Measurements from ENCODE around the gene LDLRAD3. TPM values are rescaled to one million over a fixed set of nuclear protein-coding genes. Genes with fewer than 3 reads are reported as not detected.

Gene LDLRAD3
- total RNA-seq, 1 donor from 2014 or later, result 7.7 TPM

DNA sequence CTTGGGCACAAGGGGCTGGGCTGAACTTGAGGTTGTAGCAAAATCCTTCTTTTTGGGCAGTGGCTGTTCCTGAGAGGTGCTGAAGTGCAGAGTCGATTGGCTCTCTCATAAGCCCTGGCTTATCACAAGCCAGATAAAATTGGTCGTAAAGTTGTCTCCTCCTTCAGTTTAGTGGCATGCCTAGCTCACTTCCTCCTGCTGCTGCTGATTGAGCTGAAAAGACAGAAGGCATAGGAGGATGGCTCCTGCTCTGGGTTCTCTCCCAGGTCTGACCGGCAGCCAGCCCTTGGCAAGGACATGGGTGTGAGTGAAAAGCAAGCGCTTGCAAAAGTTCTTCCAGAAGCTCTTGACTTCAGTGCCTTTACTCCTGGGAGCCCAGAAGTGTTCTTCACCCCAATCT, 83.9 kb downstream of the LDLRAD3 start:
- Histone ChIP-seq H3K4me1 (no peaks in the 10 kb centered on the region), H3K4me3 (no peak overlapping the region), H3K27ac (no peak overlapping the region), H3K36me3 (no peaks in the 10 kb centered on the region), H3K9me3 (no peaks in the 10 kb centered on the region), H3K27me3 (ENCODE audit: low read depth) (no peaks in the 10 kb centered on the region)
- no peak for DNase-seq
- ATAC-seq, result no peak
- intact Hi-C loops (cut with DNase I), result no loop called here
- TF ChIP-seq, protein P1, sequence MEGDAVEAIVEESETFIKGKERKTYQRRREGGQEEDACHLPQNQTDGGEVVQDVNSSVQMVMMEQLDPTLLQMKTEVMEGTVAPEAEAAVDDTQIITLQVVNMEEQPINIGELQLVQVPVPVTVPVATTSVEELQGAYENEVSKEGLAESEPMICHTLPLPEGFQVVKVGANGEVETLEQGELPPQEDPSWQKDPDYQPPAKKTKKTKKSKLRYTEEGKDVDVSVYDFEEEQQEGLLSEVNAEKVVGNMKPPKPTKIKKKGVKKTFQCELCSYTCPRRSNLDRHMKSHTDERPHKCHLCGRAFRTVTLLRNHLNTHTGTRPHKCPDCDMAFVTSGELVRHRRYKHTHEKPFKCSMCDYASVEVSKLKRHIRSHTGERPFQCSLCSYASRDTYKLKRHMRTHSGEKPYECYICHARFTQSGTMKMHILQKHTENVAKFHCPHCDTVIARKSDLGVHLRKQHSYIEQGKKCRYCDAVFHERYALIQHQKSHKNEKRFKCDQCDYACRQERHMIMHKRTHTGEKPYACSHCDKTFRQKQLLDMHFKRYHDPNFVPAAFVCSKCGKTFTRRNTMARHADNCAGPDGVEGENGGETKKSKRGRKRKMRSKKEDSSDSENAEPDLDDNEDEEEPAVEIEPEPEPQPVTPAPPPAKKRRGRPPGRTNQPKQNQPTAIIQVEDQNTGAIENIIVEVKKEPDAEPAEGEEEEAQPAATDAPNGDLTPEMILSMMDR (IDR thresholded peaks at IDR 0.05), result no peak

DNA sequence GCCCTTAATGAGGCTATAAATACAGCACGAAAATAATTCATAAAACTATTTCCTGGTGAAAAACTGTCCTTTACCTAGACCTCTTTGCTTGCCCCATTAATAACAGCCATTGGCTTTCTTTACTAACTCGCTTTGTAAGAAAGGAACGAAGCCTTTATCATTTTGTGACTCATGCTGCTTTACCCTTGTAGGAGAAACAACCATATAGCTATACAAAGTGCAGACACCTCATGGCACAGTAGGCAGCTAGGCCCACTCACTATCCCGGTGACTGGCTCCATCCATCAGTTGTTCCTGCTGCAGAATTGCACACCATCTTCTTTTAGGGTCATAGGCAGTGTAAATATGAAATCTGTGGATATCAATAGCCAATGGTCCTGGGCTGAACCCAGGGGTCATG, 85.8 kb downstream of the LDLRAD3 start:
- Histone ChIP-seq H3K27ac (no peak overlapping the region), H3K4me3 (no peak overlapping the region), H3K4me1 (no peaks in the 10 kb centered on the region), H3K27me3 (ENCODE audit: low read depth) (no peaks in the 10 kb centered on the region), H3K9me3 (no peaks in the 10 kb centered on the region), H3K36me3 (no peaks in the 10 kb centered on the region)
- ATAC-seq, result no peak
- no peak for DNase-seq
- TF ChIP-seq, protein P1 (IDR thresholded peaks at IDR 0.05), result no peak
- intact Hi-C loops (cut with DNase I), result no loop called here

DNA sequence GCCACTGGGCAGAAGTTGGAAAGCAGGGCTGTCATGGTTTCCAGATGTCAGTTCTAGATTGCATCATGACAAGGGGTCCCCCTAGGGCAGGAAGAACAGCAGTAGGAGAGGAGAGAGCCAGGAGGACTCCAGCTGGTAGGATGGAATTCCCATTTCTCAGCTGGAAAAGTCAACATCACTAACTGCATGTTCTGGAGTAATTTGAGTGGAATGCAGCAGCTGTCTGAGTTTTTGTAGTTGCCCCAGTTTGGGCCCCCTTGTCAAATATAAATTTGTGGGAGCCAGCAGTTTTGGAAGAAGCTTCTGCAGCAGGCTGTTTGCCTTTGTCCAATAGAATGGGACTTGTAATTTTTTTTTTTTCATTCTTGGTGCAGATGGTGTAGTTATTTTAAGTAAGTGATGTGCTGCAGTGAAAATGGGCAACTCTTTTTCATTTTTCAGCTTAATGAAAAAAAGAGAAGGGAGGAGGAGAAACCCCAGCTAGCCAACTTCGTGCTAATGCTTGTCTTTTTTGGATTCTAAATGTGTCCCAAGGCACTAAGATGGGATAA, 86.9 kb downstream of the LDLRAD3 start:
- DNase-seq, result no peak
- Histone ChIP-seq H3K9me3 (no peaks in the 10 kb centered on the region), H3K4me1 (no peaks in the 10 kb centered on the region), H3K27me3 (ENCODE audit: low read depth) (no peaks in the 10 kb centered on the region), H3K4me3 (no peak overlapping the region), H3K36me3 (no peaks in the 10 kb centered on the region), H3K27ac (no peak overlapping the region)
- TF ChIP-seq, protein P1 (IDR thresholded peaks at IDR 0.05), result no peak
- ATAC-seq, result peak; percentile 48 to 55
- intact Hi-C loops (cut with DNase I), result no loop called here

DNA sequence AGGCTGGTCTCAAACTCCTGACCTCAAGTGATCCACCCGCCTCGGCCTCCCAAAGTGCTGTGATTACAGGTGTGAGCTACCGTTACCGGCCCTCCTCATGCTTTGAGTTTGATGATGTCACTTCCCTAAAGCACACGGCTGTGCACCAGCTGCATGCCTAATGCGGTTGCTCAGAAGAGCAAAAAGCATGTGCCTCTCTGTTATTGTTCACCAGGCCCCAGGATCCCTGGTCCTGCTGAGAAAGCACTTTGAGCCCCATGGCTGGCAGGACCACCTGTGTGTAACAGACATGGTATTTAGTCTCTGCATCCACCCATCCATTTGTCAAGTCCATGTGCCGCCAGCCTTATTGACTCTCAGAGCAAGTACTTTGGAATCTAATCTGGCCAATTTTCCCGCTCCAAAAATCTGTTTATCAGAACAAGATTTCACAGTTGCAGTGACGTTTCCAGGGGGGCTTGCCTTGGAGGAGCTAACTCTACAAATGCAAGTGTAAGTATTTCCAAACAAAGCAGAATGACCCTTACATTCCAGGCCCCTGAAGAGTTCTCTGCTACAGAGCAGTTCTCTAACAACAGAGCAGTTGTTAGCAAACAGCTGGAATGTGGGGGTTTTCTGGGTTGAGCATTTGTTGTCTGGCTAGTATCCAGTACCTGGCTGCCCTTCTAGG, 89.4 kb downstream of the LDLRAD3 start:
- intact Hi-C loops (cut with DNase I), result no loop called here
- H3K4me1 ChIP-seq, result no peaks in the 10 kb centered on the region
- TF ChIP-seq, protein P1 (IDR thresholded peaks at IDR 0.05), result no peak
- H3K27ac ChIP-seq, result no peak overlapping the region
- DNase-seq (no peak), ATAC-seq (no peak)
- no peaks in the 10 kb centered on the region for H3K36me3 ChIP-seq
- no peaks in the 10 kb centered on the region for H3K27me3 ChIP-seq (ENCODE audit: low read depth)
- no peak overlapping the region for H3K4me3 ChIP-seq
- no peaks in the 10 kb centered on the region for H3K9me3 ChIP-seq

DNA sequence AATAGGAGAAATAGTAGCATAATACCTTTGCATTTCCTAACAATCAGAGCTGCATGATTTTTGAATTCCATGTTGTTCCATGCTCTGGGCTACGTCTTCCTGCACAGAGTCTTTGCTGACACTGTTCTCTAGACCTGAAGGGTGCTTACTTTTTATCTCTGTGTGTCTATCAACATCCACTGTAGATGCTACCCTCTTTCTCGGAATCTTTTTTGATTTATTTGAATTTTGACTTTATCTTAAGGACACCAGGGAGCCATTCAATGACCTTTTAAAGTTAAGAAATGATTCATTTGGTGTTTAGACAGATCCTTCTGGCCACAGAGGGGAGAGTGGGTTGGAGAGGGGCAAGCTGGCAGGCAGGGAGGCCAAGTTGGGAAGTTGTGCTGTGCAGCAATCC, 90.1 kb downstream of the LDLRAD3 start:
- intact Hi-C loops (cut with DNase I), result no loop called here
- TF ChIP-seq, protein P1 (IDR thresholded peaks at IDR 0.05), result no peak
- H3K27me3 ChIP-seq (ENCODE audit: low read depth), result no peaks in the 10 kb centered on the region
- no peak overlapping the region for H3K4me3 ChIP-seq
- DNase-seq (no peak), ATAC-seq (no peak)
- H3K36me3 ChIP-seq, result no peaks in the 10 kb centered on the region
- no peaks in the 10 kb centered on the region for H3K4me1 ChIP-seq
- H3K9me3 ChIP-seq, result no peaks in the 10 kb centered on the region
- H3K27ac ChIP-seq, result no peak overlapping the region

Data from lower lobe of right lung (tissue), 2 donors.